ENCODE data around the gene PTPRJ. TPM values are rescaled to one million over a fixed set of nuclear protein-coding genes. Genes with fewer than 3 reads are reported as not detected.

PTPRJ gene
- total and polyA plus RNA-seq, 2 donors (not counting 1 experiment from before 2014, with no cell fraction given): 11.2 to 20.0 TPM

DNA sequence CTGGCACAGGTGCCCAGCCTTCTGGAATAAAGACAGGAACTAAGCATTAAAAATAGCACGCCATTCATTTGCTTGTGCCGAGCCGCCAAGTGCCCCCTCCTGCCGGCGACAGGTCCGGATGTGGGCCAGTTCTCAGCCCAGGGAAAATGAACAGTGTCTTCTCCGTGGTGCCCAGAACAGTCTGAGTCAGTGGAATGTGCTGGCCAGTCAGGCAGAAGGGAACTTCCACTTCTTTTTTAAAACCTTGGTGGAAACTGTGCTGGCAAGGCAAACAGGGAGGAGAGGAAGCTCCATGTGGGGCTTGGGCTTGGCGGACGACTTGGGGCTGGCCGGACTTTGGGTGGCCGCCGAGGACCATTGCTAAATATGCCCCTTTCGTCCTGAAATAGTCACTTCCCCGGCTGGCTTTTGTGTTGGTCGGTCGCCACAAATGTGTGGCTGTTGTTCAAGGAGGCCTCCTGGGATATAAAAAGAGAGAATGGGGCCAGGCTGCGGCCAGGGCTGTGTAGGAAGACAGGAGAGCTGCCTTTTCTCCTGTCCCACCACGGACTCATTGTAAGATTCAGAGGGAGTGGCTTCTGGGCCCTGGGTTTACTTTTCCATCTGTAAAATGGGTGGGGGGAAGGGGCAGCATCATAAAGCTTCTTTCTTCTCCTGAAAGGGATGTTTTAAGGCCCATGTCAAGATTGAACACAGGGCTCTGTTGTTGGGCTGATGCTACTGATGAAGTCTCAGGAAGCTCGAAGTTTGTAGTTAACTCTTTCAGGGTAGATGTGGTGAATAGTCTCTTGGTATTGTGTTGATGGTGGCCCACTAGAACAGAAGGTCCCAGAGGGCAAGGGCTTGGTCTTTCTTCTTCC lies 101.0 kb downstream of the PTPRJ start:
- DNase-seq (no peak), ATAC-seq (ENCODE audit: low read depth) (no peak)
- peaks cover 0 to 2% of the 10 kb centered on the region in 2 experiments for H3K36me3 ChIP-seq (replicated peaks in 1 of 2; ENCODE audit: control extremely low read depth in 1 of 2, control insufficient read depth in 1 of 2, extremely low read depth in 1 of 2, insufficient read depth in 2 of 2, low read length in 1 of 2)
- H3K4me3 Mint-ChIP-seq: no peak overlapping the region
- peaks cover 43% of the 10 kb centered on the region for H3K4me1 Mint-ChIP-seq
- H3K4me1 ChIP-seq (ENCODE audit: control insufficient read depth in 2 of 2, insufficient read depth in 2 of 2, low read length in 2 of 2): peaks cover 28 to 35% of the 10 kb centered on the region in 2 donors
- peak overlapping the region; percentile 29 for H2AFZ ChIP-seq (ENCODE audit: insufficient read depth, low read depth, low read length, poor library complexity, severe bottlenecking)
- peak overlapping the region; percentile 40 for H3K4me2 ChIP-seq (replicated peaks; ENCODE audit: low read depth, low read length, poor library complexity, severe bottlenecking)
- CTCF ChIA-PET: interaction anchor here (1.4 kb wide), 1 partner anchor 147 kb away, joined by 3 read pairs; no protein-coding TSS in a partner anchor
- peak overlapping the region in 1 of 2 donors; percentile 10 for H3K27ac ChIP-seq (ENCODE audit: low read length in 2 of 2)
- no peaks in the 10 kb centered on the region for H3K27me3 ChIP-seq (replicated peaks in 1 of 4; ENCODE audit: control extremely low read depth in 1 of 4, control insufficient read depth in 3 of 4, insufficient read depth in 4 of 4, low read length in 3 of 4)
- peaks cover 5% of the 10 kb centered on the region for H4K20me1 ChIP-seq (ENCODE audit: control insufficient read depth, insufficient read depth, low read length, poor library complexity, severe bottlenecking)
- H3K9me3 Mint-ChIP-seq (ENCODE audit: insufficient read depth): no peaks in the 10 kb centered on the region
- 41% methylated on average over 17 of the region's 19 CpGs for WGBS (ENCODE audit: insufficient coverage)
- no peak overlapping the region for H3K9ac ChIP-seq (ENCODE audit: low read length)
- intact Hi-C loops (cut with micrococcal nuclease): no loop called here
- H3K27ac Mint-ChIP-seq: peak overlapping the region; percentile 65
- no peak overlapping the region for H3K4me3 ChIP-seq (ENCODE audit: control extremely low read depth in 1 of 5, extremely low read depth in 1 of 5, insufficient read depth in 1 of 5, low read depth in 2 of 5, low read length in 4 of 5)
- TF ChIP-seq EZH2 (IDR thresholded peaks at IDR 0.05; ENCODE audit: borderline replicate concordance, insufficient read depth, low read depth, low read length, poor library complexity, severe bottlenecking): no peak
- TF ChIP-seq, protein P1, sequence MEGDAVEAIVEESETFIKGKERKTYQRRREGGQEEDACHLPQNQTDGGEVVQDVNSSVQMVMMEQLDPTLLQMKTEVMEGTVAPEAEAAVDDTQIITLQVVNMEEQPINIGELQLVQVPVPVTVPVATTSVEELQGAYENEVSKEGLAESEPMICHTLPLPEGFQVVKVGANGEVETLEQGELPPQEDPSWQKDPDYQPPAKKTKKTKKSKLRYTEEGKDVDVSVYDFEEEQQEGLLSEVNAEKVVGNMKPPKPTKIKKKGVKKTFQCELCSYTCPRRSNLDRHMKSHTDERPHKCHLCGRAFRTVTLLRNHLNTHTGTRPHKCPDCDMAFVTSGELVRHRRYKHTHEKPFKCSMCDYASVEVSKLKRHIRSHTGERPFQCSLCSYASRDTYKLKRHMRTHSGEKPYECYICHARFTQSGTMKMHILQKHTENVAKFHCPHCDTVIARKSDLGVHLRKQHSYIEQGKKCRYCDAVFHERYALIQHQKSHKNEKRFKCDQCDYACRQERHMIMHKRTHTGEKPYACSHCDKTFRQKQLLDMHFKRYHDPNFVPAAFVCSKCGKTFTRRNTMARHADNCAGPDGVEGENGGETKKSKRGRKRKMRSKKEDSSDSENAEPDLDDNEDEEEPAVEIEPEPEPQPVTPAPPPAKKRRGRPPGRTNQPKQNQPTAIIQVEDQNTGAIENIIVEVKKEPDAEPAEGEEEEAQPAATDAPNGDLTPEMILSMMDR (IDR thresholded peaks at IDR 0.05): no peak
- H3K9me3 ChIP-seq (ENCODE audit: control extremely low read depth in 1 of 3, control insufficient read depth in 2 of 3, insufficient read depth in 1 of 3, low read length in 2 of 3): peaks cover 0 to 6% (median 0%) of the 10 kb centered on the region in 3 donors
- peaks cover 79% of the 10 kb centered on the region for H3K79me2 ChIP-seq (ENCODE audit: control insufficient read depth, insufficient read depth, low read length)
- POLR2A ChIA-PET: no interaction called here
- H3K27me3 Mint-ChIP-seq: no peaks in the 10 kb centered on the region

DNA sequence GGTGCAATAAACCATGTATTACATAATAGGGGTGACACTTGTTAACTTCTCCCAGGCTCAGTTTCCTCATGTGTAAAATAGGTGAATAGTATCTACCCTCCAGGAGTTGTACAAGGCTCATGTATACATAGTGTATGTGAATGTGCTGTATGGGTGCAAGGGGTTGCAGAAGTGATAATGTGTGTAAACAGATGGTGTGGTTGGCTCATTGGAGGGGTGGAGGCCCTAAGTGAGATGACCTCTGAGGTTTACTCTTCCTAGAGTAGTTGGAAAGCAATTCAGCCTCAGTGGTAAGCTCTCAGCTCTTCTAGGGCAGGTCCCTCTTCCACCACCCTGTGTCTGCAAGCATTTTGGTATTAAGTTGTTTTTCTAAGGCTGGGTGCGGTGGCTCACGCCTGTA lies 102.4 kb downstream of the PTPRJ start:
- POLR2A ChIA-PET: no interaction called here
- H3K9me3 ChIP-seq (ENCODE audit: control extremely low read depth in 1 of 3, control insufficient read depth in 2 of 3, insufficient read depth in 1 of 3, low read length in 2 of 3): peaks cover 0 to 6% (median 0%) of the 10 kb centered on the region in 3 donors
- no peak overlapping the region for H2AFZ ChIP-seq (ENCODE audit: insufficient read depth, low read depth, low read length, poor library complexity, severe bottlenecking)
- Mint-ChIP-seq H3K27me3 (no peaks in the 10 kb centered on the region), H3K4me3 (no peak overlapping the region), H3K9me3 (ENCODE audit: insufficient read depth) (no peaks in the 10 kb centered on the region), H3K4me1 (peaks cover 47% of the 10 kb centered on the region), H3K27ac (no peak overlapping the region)
- peaks cover 0 to 2% of the 10 kb centered on the region in 2 experiments for H3K36me3 ChIP-seq (replicated peaks in 1 of 2; ENCODE audit: control extremely low read depth in 1 of 2, control insufficient read depth in 1 of 2, extremely low read depth in 1 of 2, insufficient read depth in 2 of 2, low read length in 1 of 2)
- H3K27ac ChIP-seq (ENCODE audit: low read length in 2 of 2): no peak overlapping the region
- no peak overlapping the region for H3K9ac ChIP-seq (ENCODE audit: low read length)
- TF ChIP-seq EZH2 (IDR thresholded peaks at IDR 0.05; ENCODE audit: borderline replicate concordance, insufficient read depth, low read depth, low read length, poor library complexity, severe bottlenecking): no peak
- TF ChIP-seq, protein P1 (IDR thresholded peaks at IDR 0.05): no peak
- no peaks in the 10 kb centered on the region for H3K27me3 ChIP-seq (replicated peaks in 1 of 4; ENCODE audit: control extremely low read depth in 1 of 4, control insufficient read depth in 3 of 4, insufficient read depth in 4 of 4, low read length in 3 of 4)
- DNase-seq (no peak), ATAC-seq (ENCODE audit: low read depth) (no peak)
- peaks cover 10% of the 10 kb centered on the region for H4K20me1 ChIP-seq (ENCODE audit: control insufficient read depth, insufficient read depth, low read length, poor library complexity, severe bottlenecking)
- no peak overlapping the region for H3K4me3 ChIP-seq (ENCODE audit: control extremely low read depth in 1 of 5, extremely low read depth in 1 of 5, insufficient read depth in 1 of 5, low read depth in 2 of 5, low read length in 4 of 5)
- H3K4me2 ChIP-seq (replicated peaks; ENCODE audit: low read depth, low read length, poor library complexity, severe bottlenecking): no peak overlapping the region
- H3K4me1 ChIP-seq (ENCODE audit: control insufficient read depth in 2 of 2, insufficient read depth in 2 of 2, low read length in 2 of 2): peaks cover 33 to 40% of the 10 kb centered on the region in 2 donors
- peaks cover 84% of the 10 kb centered on the region for H3K79me2 ChIP-seq (ENCODE audit: control insufficient read depth, insufficient read depth, low read length)
- no CpG with 5 or more reads among the region's 2 CpGs for WGBS (ENCODE audit: insufficient coverage)
- CTCF ChIA-PET: no interaction called here
- intact Hi-C loops (cut with micrococcal nuclease): no loop called here
